GM18868 (cell line): ENCODE data around the gene NDUFC2.
"Not testable (repeated sequence)": the region's sequence is repeated elsewhere in the genome, so short reads cannot be mapped to it uniquely, and the experiment has no call there.

Source experiments
- ATAC-seq: cut with Tn5 transposase; IDR thresholded peaks from one replicate; pipeline ENCODE4 v1.9.1; 2021; ENCODE audit warnings: mild to moderate bottlenecking, moderate library complexity; ENCODE audit not compliant: unreplicated experiment

NDUFC2 gene

GRCh38 chr11:78032090-78032489, 47.6 kb downstream of the NDUFC2 start:
- ATAC-seq = no peak

DNA sequence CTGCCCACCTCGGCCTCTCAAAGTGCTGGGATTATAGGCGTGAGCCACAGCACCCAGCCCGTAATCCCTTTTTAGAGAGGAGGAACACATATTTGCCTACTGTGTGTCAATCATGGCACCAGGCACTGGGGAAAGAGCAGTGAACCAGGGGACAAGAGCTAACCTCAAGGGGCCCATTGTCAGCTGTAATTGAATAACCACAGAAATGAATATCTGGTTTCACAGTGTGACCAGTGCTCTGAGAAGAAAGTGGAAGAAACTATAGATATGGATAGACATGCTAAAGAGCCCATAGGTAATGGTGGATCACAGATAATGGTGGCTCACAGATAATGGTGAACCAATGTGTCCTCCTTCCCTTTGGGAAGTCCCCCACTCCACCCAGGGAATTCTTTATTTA, 48.0 kb downstream of the NDUFC2 start:
- peak; percentile 76 for ATAC-seq

GRCh38 chr11:78030429-78031325, 49.0 kb downstream of the NDUFC2 start:
- ATAC-seq = no peak

- ATAC-seq = not testable (repeated sequence)
Measured at GRCh38 chr11:78028423-78028822, 51.2 kb downstream of the NDUFC2 start.

- ATAC-seq = no peak
Measured at GRCh38 chr11:78027759-78028158, 51.9 kb downstream of the NDUFC2 start.

GRCh38 chr11:78025378-78025777, 54.3 kb downstream of the NDUFC2 start:
- no peak for ATAC-seq

DNA sequence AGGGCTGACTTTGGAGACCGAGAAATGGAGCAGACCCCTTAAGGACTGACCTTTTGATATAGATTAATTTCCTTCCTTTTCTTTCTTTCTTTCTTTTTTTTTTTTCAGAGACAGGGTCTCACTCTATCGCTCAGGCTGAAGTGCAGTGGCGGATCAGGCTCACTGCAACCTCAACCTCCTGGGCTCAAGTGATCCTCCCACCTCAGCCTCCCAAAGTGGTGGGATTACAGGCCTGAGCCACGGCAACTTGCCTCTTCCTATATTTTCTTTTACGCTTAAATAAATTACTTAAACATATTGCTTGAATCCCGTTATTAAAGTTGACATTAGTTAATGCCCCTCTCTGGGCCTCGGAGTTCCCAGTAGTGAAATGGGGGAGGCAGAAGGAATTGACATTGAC, 56.2 kb downstream of the NDUFC2 start:
- no peak for ATAC-seq

DNA sequence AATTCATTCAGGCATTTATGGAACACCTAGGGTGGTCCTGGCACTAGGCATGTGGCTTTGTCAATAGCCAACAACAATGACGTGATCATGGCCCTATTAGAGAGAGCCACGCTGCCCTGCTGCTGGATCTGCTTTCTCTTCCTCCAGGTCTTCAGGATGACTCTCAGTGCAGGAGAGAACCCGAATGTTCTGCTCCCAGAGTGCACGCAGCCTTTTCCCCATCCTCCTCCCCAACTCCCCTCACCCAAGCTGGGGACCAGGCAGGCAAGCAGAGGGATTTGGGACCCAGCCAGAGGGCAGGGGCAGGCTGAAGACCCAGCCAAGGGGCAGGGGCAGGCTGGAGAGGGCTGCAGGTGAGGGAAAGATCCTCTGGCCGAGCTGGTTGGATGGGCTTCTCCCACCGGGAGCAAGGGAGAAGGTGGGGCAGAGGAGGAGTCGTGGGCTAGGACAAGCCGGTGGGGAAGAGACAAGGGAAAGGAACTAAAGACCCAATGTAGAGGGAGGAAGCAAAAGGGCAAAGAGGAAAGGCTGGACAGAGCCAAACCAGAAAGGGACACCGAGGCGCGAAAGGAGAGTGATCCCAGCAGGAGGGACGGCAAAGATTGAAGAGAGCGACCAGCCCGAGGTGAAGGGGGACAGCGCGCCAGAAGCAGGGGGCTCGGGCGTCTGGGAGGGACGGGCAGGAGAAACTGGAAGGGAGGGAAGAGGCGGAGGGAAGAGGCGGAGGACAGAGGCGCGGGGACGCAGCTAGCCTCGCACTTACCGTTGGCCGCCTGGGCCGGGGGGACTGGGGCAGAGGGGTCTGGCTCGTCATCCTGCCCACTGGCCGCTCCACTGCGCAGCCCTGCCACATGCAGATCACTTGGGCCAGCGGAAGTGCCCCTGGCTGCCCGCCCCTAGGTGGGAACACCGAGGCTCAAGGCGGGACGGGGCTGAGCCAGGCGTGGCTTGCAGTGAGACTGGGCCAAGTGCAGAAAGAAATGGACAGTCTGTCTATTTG, 57.0 kb downstream of the NDUFC2 start, which contains the start of gene KCTD14:
Gene KCTD14 (minus strand): TSS at position 880 of the 1,000 bp plus-strand sequence. CDS start 27 bp downstream, at position 853.
- no peak for ATAC-seq

GRCh38 chr11:78021611-78022010, 58.1 kb downstream of the NDUFC2 start:
- no peak for ATAC-seq

- ATAC-seq = no peak
Measured at GRCh38 chr11:78020246-78020645, 59.4 kb downstream of the NDUFC2 start.

DNA sequence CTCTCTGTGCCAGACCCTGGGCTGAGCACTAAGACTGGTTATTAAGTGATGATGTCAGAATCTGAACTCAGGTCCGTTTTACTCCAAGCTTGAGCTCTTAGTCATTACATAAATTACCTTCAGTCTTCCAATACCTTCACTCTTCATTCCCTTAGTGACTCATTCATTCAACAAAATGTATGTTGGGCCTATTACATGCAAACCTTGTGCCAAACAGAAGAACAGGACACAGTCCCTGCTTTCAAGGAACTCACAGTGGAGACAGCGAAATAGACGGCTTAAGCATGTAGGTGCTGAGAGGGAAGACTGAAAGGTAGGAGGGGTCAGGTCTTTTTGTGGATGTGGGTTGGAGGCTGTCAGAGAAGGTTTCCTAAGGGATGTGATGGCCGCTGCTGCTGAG, 59.9 kb downstream of the NDUFC2 start:
- no peak for ATAC-seq
